Loucy (cell line): Measurements from ENCODE around the gene SLC17A9.

Source experiments
- H2AFZ ChIP-seq: fragments of 200-600 bp; sonication (generic); 2 replicates; pipeline ENCODE4 v1.6.0; 2016; ENCODE audit warnings: antibody characterized with exemption, mild to moderate bottlenecking, low read length, moderate library complexity
- H3F3A ChIP-seq: fragments of 200-600 bp; 2 replicates; pipeline ENCODE4 v1.6.0; 2016; ENCODE audit warnings: antibody characterized with exemption, low read depth, mild to moderate bottlenecking
- H3K27me3 ChIP-seq: fragments of 200-600 bp; sonication (generic); 2 replicates; pipeline ENCODE4 v1.6.1; 2014; ENCODE audit warnings: low read length, mild to moderate bottlenecking; ENCODE audit not compliant: insufficient read depth, poor library complexity, severe bottlenecking
- H3K36me3 ChIP-seq: fragments of 200-600 bp; sonication (generic); 2 replicates; pipeline ENCODE4 v1.6.1; 2016; ENCODE audit warnings: low read length; ENCODE audit not compliant: insufficient read depth
- H3K4me1 ChIP-seq: fragments of 200-600 bp; sonication (generic); 2 replicates; pipeline ENCODE4 v1.5.1; 2014; ENCODE audit warnings: low read length, mild to moderate bottlenecking; ENCODE audit not compliant: insufficient read depth, poor library complexity, severe bottlenecking
- H3K4me2 ChIP-seq: fragments of 200-600 bp; sonication (generic); 2 replicates; pipeline ENCODE4 v1.6.0; 2014; ENCODE audit warnings: antibody characterized with exemption, low read length, low read depth, mild to moderate bottlenecking; ENCODE audit not compliant: poor library complexity, severe bottlenecking
- H3K4me3 ChIP-seq: fragments of 200-600 bp; sonication (generic); 2 replicates; pipeline ENCODE4 v1.5.1; 2014; ENCODE audit warnings: low read length, mild to moderate bottlenecking, mixed read lengths; ENCODE audit not compliant: poor library complexity, severe bottlenecking
- H3K79me2 ChIP-seq: fragments of 200-600 bp; sonication (generic); 2 replicates; pipeline ENCODE4 v1.6.1; 2014; ENCODE audit warnings: low read length; ENCODE audit not compliant: insufficient read depth
- H3K9ac ChIP-seq: fragments of 200-600 bp; sonication (generic); 2 replicates; pipeline ENCODE4 v1.6.0; 2014; ENCODE audit warnings: mild to moderate bottlenecking, low read depth, low read length, moderate library complexity; ENCODE audit not compliant: poor library complexity, severe bottlenecking
- H3K9me2 ChIP-seq: fragments of 200-600 bp; sonication (generic); replicated peaks from 2 replicates; pipeline ENCODE4 v1.6.1; 2016; ENCODE audit warnings: low read depth, low read length, mixed read lengths
- H3K9me3 ChIP-seq: fragments of 200-600 bp; sonication (generic); 2 replicates; pipeline ENCODE4 v1.6.1; 2014; ENCODE audit warnings: mild to moderate bottlenecking, antibody characterized with exemption, low read length, low read depth; ENCODE audit not compliant: insufficient read depth
- H4K20me1 ChIP-seq: fragments of 200-600 bp; sonication (generic); 2 replicates; pipeline ENCODE4 v1.6.0; 2014; ENCODE audit warnings: antibody characterized with exemption, low read length, mild to moderate bottlenecking; ENCODE audit not compliant: insufficient read depth, poor library complexity, severe bottlenecking
- CTCF ChIP-seq: fragments of 200-600 bp; sonication (generic); conservative IDR thresholded peaks from 2 replicates; pipeline ENCODE4 v1.5.1; 2014; ENCODE audit warnings: mild to moderate bottlenecking, antibody characterized with exemption, low read length
- EZH2phosphoT487 ChIP-seq: fragments of 200-600 bp; IDR thresholded peaks from 2 replicates; pipeline ENCODE4 v1.6.1; 2018; ENCODE audit warnings: antibody characterized with exemption, mild to moderate bottlenecking, moderate library complexity, borderline replicate concordance

The SLC17A9 gene

GRCh38 chr20:62906209-62906608 is 46.3 kb upstream of the SLC17A9 start:
- H3K27me3 ChIP-seq, result no peaks in the 10 kb centered on the region
- TF ChIP-seq EZH2phosphoT487, result no peak
- peaks cover 34% of the 10 kb centered on the region for H4K20me1 ChIP-seq
- H3K4me2 ChIP-seq, result no peak overlapping the region
- H3K9me3 ChIP-seq, result no peaks in the 10 kb centered on the region
- no peak overlapping the region for H3K4me3 ChIP-seq
- H3K4me1 ChIP-seq, result no peaks in the 10 kb centered on the region
- H3K9me2 ChIP-seq, result no peaks in the 10 kb centered on the region
- H3K79me2 ChIP-seq, result peaks cover 42% of the 10 kb centered on the region
- H3F3A ChIP-seq, result peaks cover 5% of the 10 kb centered on the region; the same call in 1 of the 2 replicates
- peaks cover 100% of the 10 kb centered on the region for H3K36me3 ChIP-seq
- H2AFZ ChIP-seq, result no peak overlapping the region
- H3K9ac ChIP-seq, result no peak overlapping the region

DNA sequence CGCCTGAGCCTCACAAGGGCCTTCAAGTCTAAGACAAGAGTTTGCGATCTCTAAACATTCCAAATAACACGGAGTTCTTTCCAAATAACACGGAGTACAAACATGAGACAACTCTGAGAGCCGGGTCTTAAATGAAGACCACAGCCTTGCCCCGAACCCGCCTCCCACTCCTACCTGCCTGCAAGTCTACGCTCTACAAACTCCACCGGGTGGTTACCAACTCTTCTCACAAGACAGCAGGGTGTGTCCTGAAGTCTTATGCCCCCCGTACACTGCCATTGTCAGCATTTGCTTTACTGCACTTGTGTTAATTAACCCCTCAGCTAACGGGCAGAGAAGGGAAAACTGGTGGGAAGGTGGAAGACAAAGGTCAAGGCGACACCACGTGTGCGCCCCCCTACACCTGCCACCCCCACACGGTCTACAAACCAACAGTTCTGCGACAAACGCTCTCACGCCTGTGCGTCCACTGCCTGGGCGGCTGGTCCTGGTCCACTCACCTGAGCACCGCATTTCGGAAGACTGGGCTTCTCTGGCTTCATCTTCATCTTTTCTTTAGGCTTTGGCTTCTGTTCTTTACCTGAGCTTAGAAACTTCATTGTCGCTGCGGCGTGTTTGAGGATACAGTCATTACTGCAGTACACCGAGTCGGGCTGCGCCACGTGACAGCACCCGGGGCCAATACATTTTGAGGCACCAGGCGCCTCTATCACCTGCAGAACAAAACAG is 45.7 kb upstream of the SLC17A9 start:
- no peak for TF ChIP-seq CTCF
- TF ChIP-seq EZH2phosphoT487, result no peak
- no peak overlapping the region for H3K4me2 ChIP-seq

GRCh38 chr20:62907384-62908317 is 44.9 kb upstream of the SLC17A9 start:
- H3K36me3 ChIP-seq, result peaks cover 100% of the 10 kb centered on the region
- H4K20me1 ChIP-seq, result peaks cover 48% of the 10 kb centered on the region

More for the DNA sequence above, 45.7 kb upstream of the SLC17A9 start:
- Histone ChIP-seq H3F3A (peaks cover 5% of the 10 kb centered on the region; the same call in 1 of the 2 replicates), H3K9me2 (no peaks in the 10 kb centered on the region), H3K9ac (no peak overlapping the region), H3K36me3 (peaks cover 100% of the 10 kb centered on the region), H3K4me1 (no peaks in the 10 kb centered on the region), H2AFZ (no peak overlapping the region), H3K9me3 (no peaks in the 10 kb centered on the region), H3K79me2 (peaks cover 48% of the 10 kb centered on the region), H3K27me3 (no peaks in the 10 kb centered on the region), H3K4me3 (no peak overlapping the region), H4K20me1 (peaks cover 40% of the 10 kb centered on the region)

More at GRCh38 chr20:62907384-62908317, 44.9 kb upstream of the SLC17A9 start:
- Histone ChIP-seq H3F3A (no peaks in the 10 kb centered on the region; the same call in 1 of the 2 replicates), H3K79me2 (peaks cover 57% of the 10 kb centered on the region), H3K4me2 (no peak overlapping the region), H3K4me3 (no peak overlapping the region), H3K9me3 (no peaks in the 10 kb centered on the region), H3K9me2 (no peaks in the 10 kb centered on the region), H3K9ac (no peak overlapping the region), H2AFZ (no peak overlapping the region), H3K4me1 (no peaks in the 10 kb centered on the region), H3K27me3 (no peaks in the 10 kb centered on the region)
- TF ChIP-seq EZH2phosphoT487 (no peak), CTCF (peak; percentile 72)
